Peyer's patch (tissue), 4 donors: ENCODE measurements around the gene PPP1R37.

Experiments used
- CTCF ChIP-seq, 6 experiments: fragments of 450-650 bp in 4 of 6; fragments of 200-600 bp in 2 of 6; sonication (generic) in 1 of 6; IDR thresholded peaks; one replicate each; pipeline ENCODE4 v1.5.1; 2017 to 2019; ENCODE audit warnings: antibody characterized with exemption in 6 of 6, mild to moderate bottlenecking in 3 of 6, moderate library complexity in 1 of 6
- POLR2A ChIP-seq, 2 donors: fragments of 450-650 bp; IDR thresholded peaks; one replicate each; pipeline ENCODE4 v1.5.1; 2017; ENCODE audit warnings: antibody characterized with exemption in 2 of 2, mild to moderate bottlenecking in 2 of 2, moderate library complexity in 2 of 2

GRCh38 chr19:45118106-45118505, 25.1 kb downstream of the PPP1R37 start:
- no peak for TF ChIP-seq CTCF (IDR thresholded peaks at IDR 0.05)
- no peak for TF ChIP-seq POLR2A (IDR thresholded peaks at IDR 0.05)
